GM10266 (cell line): ENCODE data around the gene SEC31B.

ENCODE experiments used
- DNase-seq: peaks from one replicate; pipeline ENCODE4 v3.0.0; 2012; ENCODE audit errors: extremely low spot score
- TF ChIP-seq, protein P1 (sequence below): IDR thresholded peaks from 2 replicates; pipeline ENCODE4 v1.5.1; 2012; ENCODE audit warnings: mild to moderate bottlenecking, low read depth; ENCODE audit not compliant: control insufficient read depth, insufficient read depth; ENCODE audit errors: missing control alignments

Gene SEC31B

DNA sequence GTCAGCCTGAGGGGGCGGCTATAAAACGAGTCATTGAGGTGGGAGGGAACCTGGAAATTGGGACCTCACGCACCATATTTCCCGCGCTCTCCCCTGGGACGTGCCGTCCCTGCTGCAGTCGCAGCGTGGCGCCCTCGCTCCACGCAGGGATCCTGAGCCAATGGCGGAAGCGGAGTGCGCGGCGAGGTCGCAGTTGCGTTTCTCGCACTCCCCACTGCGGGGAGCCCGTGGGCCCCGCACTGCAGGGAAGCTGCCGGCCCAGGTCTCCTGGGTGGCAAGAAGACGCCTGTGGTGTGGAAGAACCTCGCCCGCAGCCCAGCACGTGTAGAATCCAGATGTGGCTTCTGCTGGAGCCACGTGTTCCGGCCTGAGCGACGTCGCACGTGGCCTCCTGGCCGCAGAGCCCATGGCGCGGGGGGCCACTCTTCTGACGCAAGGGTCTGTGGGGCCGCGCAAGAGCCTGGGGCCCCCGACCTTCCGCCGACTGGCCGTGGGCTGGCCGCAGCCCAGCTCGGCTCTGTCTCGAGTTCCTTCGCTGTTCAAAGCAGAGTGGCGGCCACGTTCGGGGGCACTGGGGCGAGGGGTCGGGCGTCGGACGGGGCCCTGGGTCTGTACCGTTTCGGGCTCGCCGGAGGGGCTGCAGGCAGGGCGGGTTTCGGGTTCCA lies 42.5 kb upstream of the SEC31B start:
- TF ChIP-seq, protein P1, sequence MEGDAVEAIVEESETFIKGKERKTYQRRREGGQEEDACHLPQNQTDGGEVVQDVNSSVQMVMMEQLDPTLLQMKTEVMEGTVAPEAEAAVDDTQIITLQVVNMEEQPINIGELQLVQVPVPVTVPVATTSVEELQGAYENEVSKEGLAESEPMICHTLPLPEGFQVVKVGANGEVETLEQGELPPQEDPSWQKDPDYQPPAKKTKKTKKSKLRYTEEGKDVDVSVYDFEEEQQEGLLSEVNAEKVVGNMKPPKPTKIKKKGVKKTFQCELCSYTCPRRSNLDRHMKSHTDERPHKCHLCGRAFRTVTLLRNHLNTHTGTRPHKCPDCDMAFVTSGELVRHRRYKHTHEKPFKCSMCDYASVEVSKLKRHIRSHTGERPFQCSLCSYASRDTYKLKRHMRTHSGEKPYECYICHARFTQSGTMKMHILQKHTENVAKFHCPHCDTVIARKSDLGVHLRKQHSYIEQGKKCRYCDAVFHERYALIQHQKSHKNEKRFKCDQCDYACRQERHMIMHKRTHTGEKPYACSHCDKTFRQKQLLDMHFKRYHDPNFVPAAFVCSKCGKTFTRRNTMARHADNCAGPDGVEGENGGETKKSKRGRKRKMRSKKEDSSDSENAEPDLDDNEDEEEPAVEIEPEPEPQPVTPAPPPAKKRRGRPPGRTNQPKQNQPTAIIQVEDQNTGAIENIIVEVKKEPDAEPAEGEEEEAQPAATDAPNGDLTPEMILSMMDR: peak; percentile 83
- DNase-seq: peak; percentile 86

DNA sequence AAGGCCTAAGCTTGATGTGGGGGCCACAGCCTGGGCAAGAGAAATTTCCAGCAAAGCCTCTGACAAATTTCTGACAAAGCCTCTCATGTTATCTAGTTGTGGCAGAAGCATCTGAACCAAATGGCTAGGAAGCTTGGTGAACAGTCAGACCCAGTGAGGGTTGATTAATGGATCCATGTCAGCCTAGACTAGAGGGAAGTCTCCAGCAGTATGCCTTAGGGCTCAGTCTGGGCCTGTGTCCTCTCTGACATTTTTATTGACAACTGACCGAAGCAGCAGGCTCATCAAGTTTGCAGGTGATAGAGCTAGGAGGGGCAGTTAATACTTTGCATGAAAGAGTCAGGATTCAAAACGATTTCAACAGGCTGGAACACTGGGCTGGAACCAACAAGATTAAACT lies 41.3 kb upstream of the SEC31B start:
- TF ChIP-seq, protein P1: no peak
- DNase-seq: no peak

DNA sequence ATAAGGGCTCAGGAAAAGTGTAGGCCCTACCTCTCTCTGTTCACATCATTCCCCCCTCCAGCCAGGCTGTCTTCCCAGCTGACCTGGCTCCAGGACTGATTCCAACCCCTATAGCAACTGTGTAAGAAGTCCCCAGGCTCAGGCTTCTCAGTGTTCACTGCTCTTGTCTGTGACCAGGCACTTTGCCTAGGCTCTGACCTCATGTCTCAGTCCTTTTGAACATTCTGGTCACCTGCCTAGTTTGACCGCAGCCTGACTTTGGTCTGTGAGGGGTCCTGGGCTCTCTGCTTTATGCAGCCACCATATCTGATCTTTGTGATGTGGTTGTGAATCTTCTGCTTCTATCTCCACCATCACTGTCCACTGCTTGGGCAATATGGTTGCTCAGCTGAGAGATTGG lies 40.6 kb upstream of the SEC31B start:
- no peak for DNase-seq
- TF ChIP-seq, protein P1: no peak

DNA sequence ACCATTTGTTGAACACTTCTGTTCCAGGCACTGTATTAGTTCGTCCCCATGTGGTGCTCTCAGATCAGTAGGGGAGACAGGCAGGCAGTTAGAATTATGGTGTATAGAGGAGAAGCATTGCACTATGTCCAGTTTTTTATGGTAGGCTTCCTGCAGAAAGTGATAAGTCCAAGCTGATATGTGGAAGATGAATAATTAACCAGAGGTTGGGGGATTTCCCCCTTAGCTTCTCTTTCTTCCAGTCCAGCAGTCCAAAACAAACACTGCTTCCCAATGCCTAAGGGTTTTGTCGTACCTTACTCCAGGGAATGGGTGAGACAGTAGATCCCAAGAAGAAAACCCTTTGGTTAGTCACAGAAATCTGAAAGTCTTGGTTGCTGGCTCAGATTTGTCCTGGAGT lies 35.2 kb upstream of the SEC31B start:
- DNase-seq: no peak
- TF ChIP-seq, protein P1: no peak

DNA sequence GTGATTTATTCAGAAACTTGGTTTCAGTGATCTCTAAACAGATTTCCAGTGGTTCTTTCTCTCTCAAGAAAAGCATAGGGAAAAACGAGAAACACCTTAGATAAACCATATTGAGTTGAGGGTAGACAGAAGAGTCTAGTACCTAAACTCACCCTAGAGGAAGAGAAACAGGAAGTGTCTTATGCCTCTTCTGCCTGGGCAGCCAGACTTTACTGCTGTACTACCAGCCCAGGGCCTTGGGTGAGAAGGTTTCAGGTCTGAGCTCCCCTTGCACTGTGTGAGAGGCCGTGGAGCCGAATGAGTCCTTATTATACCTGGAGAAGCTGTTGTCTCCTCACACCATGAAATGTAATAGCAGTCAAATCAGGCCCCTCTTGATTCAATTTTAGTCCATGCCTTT lies 34.3 kb upstream of the SEC31B start:
- no peak for DNase-seq

DNA sequence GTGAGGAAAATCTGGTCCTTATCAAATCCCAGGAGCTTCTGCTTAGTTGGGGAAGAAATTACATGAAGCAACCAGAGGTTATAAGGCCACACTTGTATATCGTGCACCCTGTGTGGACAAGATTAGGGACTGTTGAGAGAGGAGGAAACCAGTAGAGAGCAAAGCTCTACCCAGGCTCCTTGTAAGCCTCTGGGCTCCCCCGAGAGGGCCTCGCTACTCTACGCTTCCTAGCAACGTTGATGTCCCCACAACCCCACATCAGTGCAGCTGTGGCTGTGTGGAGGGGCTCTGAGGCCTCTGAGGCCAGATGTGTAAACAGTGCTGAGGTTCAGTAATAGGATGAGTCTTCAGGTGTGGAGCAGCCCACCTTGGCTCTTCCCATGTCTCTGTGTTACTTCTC lies 32.1 kb upstream of the SEC31B start:
- TF ChIP-seq, protein P1: no peak
- DNase-seq: no peak

More for the DNA sequence above, 34.3 kb upstream of the SEC31B start:
- TF ChIP-seq, protein P1: no peak

DNA sequence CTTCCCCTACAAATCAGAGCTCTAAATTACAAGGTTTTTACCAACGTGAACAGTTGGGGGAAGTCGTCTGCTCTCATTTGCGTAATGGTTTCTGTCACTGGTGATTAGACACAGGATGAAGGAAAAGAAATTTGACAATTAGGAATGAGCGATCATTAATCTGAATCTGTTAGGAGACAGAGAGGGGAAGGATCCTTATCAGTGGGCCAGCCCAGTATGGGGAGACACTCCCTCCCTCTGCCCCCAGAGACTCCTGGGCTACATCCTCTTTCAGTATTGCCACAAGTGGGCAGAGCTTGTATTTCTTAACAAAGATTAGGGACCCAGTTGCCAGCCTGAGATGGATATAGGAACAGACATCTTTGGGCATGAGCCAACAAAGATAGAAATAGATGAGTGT lies 31.5 kb upstream of the SEC31B start:
- no peak for DNase-seq
- TF ChIP-seq, protein P1: no peak
